Measurements from ENCODE around the gene GCNT4.

GRCh38 chr5:75067434-75067833, 15.1 kb upstream of the GCNT4 start:
- TF ChIP-seq BHLHE40 (IDR thresholded peaks at IDR 0.05; ENCODE audit: borderline replicate concordance) (no peak), TARDBP (IDR thresholded peaks at IDR 0.05) (no peak), SP1 (IDR thresholded peaks at IDR 0.05) (no peak), FOXM1 (IDR thresholded peaks at IDR 0.05; ENCODE audit: borderline replicate concordance) (no peak), ZNF384 (IDR thresholded peaks at IDR 0.05) (no peak), L3MBTL2 (conservative IDR thresholded peaks at IDR 0.05) (no peak), NFRKB (IDR thresholded peaks at IDR 0.05) (no peak), ELF4 (IDR thresholded peaks at IDR 0.05) (no peak), SUZ12 (IDR thresholded peaks at IDR 0.05) (no peak), CTBP1 (IDR thresholded peaks at IDR 0.05; ENCODE audit: borderline replicate concordance) (no peak)

Data from HEK293T (cell line).